PC-9 (cell line): ENCODE results near the gene MZT1.

Experiments used
- EZH2 ChIP-seq: fragments of 200-600 bp; sonication (generic); IDR thresholded peaks from 2 replicates; pipeline ENCODE4 v1.8.0; 2017; ENCODE audit warnings: antibody characterized with exemption, low read depth
- TF ChIP-seq, protein P1 (sequence below): fragments of 200-600 bp; sonication (generic); conservative IDR thresholded peaks from 2 replicates; pipeline ENCODE4 v1.6.1; 2017; ENCODE audit warnings: mixed run types, antibody characterized with exemption, mild to moderate bottlenecking, moderate library complexity

- TF ChIP-seq, protein P1, sequence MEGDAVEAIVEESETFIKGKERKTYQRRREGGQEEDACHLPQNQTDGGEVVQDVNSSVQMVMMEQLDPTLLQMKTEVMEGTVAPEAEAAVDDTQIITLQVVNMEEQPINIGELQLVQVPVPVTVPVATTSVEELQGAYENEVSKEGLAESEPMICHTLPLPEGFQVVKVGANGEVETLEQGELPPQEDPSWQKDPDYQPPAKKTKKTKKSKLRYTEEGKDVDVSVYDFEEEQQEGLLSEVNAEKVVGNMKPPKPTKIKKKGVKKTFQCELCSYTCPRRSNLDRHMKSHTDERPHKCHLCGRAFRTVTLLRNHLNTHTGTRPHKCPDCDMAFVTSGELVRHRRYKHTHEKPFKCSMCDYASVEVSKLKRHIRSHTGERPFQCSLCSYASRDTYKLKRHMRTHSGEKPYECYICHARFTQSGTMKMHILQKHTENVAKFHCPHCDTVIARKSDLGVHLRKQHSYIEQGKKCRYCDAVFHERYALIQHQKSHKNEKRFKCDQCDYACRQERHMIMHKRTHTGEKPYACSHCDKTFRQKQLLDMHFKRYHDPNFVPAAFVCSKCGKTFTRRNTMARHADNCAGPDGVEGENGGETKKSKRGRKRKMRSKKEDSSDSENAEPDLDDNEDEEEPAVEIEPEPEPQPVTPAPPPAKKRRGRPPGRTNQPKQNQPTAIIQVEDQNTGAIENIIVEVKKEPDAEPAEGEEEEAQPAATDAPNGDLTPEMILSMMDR, result no peak
- no peak for TF ChIP-seq EZH2
Observed at GRCh38 chr13:72754111-72754510, 26.7 kb upstream of the MZT1 start.
